AG08395 (cell line): ENCODE measurements around the gene VTI1A.
"Not testable (repeated sequence)": the region's sequence is repeated elsewhere in the genome, so short reads cannot be mapped to it uniquely, and the experiment has no call there.

Experiments
- DNase-seq: peaks from one replicate; pipeline ENCODE4 v3.0.0; 2012; ENCODE audit warnings: mixed read lengths, low spot score

The VTI1A gene

DNA sequence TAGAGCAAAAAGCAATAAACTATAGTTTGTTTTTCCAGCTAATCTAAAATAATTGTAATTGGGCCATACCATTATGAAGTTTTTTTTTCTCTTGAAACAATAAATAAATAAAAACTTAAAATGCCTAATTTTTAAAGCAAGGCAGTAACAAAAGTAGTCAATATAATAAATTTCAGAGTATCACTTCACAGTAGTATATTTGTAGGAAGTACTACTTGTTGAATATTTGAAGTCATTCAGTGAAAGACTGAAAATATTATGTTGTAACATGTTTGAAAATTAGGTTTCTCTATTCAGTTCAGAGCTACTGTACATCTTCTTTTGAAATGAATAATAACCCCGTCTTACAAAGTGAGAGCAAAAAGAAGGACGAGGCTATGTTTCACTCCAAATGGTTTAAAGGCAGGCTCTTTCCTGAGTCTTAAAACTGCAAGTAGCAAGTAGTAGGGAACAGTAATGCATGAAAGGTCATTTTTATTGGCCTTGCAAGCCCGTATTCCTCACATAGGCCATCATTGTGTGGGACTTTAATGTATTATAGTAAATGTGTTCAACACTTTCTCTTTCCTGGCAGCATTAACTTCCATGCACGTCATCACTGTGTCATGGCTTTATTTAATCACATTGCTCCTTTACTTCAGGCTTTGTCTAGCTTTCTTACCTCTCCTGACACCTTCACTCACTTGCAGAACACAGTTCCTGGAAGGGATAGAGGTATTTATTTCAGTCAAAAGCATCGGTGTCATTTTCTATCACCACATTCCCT, 141.4 kb downstream of the VTI1A start:
- DNase-seq, result no peak

DNA sequence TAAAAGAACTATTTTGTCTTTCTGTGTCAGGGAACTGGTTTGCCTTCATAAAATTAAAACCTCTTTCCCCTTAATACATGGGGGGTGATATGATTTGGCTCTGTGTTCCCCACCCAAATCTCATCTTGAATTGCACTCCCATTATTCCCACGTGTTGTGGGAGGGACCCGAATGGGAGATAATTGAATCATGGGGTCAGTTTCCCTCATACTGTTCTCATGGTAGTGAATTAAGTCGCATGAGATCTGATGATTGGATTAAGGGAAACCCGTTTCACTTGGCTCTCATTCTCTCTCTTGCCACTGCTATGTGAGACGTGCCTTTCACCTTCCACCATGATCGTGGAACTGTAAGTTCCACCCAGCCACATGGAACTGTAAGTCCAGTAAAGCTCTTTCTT, 142.1 kb downstream of the VTI1A start:
- no peak for DNase-seq

DNA sequence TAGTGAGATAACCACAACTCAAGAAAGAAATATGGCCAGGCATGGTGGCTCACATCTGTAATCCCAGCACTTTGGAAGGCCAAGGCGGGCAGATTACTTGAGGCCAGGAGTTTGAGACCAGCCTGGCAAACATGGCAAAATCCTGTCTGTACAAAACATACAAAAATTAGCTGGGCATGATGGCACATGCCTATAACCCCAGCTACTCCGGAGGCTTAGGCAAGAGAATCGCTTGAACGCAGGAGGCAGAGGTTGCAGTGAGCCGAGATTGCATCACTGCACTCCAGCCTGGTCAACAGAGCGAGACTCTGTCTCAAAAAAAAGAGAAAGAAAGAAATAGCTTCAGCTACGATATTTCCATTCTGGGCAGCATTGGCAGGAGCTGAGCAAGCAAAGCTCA, 143.8 kb downstream of the VTI1A start:
- DNase-seq, result not testable (repeated sequence)

DNA sequence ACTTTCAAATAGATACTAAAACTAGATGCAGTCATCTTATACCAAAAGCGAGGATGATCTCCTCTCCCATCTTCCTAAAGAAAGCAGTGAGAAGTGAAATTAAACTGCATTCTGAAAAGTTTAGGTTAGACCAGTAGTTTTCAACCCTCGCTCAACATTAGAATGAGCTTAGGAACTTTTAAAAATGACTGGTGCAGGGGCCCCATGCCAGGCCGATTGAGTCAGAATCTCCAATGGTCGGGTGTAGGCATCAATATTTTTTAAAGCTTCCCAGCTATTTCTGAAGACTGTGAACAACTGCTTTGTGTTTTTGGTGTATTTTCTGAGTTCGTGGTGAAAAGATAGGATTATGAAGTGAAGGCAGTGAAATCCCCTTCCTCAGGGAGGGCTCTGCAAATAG, 146.0 kb downstream of the VTI1A start:
- DNase-seq, result peak; percentile 7

DNA sequence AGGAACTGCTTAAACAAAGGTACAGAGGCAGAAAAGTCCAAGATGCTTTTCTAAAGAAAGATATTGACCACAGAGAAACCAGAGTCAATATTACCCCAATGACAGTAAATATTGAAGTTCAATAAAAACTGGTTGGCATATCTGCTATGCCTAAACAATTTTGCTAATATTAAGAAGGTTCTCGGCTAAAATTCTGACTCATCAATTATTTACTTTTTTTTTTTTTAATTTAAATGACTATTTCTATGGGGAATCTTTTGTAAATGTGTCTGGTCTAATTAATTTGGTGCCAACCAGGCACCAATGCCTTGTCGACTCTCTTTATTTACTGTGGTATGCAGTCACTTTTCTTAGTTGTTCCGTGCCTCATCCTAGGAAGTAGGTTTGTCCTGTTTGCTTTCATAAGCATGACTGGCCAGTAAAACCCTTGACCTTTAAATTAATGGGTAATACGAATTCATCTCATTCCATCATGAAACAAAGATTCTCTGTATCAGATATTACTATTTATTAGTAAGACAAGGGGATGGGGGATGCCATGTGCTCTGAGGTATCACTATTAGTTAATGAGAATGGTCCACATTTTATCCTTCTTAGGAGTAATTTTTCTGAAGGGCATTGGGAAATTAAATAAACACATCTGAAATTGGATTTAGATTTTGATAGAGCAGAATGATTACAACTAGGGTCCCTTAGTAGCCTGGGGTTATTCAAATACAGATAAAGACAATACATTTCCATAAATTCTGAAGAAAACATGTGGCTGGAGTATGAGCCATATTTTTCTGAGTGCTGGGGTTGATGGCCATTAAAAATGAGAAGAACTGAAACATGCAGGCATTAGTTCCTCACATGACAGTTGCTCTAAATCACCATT, 154.4 kb downstream of the VTI1A start:
- no peak for DNase-seq

DNA sequence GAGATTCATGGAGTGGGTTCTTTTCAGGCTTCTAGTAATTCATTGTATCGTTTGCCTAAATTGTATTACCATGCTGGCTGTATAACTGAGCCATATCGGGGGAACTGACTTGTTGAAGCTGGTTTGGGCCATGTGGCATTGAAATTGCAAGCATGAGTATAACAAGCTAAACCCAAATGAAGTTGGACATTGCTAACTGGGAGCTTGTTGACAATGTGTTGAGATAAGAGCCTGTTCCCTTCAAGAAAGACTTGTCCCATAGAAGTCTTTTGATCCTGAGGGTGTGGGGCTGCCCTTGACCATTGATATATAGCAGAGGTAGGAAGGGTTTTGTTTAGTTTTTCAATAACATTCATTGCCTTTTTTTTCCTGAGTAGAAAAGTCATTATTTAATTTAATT, 156.0 kb downstream of the VTI1A start:
- no peak for DNase-seq

DNA sequence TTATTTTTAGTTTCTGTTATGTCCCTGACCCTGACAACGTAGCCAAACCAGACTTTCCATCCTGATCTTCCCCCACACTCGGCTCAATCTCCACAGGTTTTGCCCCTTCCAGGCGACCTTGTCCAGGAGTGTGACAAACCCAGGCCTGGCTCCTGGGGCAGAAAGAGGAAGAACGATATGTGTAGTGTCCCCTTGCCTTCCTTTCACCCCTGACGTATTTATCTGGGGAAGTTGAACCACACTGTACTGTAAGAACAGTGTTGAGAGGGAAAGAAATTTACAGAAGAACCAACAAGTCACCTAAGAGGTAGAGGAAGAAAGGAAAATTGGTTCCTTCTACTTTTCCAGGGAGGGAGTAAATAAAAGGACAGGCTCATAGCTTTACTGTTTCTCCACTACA, 158.0 kb downstream of the VTI1A start:
- no peak for DNase-seq

GRCh38 chr10:112607506-112607905, 160.5 kb downstream of the VTI1A start:
- DNase-seq, result no peak

- no peak for DNase-seq
Measured at GRCh38 chr10:112613620-112614019, 166.6 kb downstream of the VTI1A start.

DNA sequence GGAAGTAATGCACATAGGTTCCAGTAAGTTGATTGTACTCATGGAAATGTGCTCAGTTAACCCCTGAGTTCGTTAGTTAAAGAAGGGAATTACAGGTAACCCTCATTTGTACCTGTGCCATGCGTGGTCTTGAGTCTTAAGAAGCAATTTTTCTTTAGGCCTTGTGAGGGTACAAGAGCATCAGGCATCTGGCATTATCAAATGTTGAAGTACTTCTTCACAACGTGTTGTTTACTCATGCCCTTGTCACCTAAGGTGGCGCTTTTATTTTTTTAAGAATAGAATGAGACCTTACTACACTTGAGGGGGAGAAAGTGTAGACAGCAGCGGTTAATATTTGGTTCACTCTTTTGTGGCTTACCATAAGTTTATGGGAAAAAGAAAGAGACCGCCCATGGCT, 167.1 kb downstream of the VTI1A start:
- no peak for DNase-seq

- DNase-seq, result no peak
Measured at GRCh38 chr10:112614586-112614985, 167.6 kb downstream of the VTI1A start.

GRCh38 chr10:112615269-112615668, 168.3 kb downstream of the VTI1A start:
- DNase-seq, result no peak

DNA sequence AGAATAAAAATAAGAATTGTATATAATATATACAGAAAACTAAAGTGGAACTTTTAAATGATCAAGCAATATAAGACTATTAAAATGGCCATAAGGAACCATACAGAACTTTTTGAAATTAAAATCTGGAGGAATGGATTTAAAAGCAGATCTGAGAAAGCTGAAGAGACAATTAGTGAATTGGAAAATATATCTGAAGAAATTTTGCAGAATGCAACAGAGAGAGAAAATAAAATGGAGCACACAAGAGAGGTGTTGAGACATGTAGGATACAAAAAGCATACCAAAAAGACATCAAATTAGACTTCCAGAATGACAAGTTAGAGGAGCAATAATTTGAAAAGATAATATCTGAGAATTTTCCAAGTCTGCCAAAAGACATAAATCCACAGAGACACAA, 169.6 kb downstream of the VTI1A start:
- no peak for DNase-seq

DNA sequence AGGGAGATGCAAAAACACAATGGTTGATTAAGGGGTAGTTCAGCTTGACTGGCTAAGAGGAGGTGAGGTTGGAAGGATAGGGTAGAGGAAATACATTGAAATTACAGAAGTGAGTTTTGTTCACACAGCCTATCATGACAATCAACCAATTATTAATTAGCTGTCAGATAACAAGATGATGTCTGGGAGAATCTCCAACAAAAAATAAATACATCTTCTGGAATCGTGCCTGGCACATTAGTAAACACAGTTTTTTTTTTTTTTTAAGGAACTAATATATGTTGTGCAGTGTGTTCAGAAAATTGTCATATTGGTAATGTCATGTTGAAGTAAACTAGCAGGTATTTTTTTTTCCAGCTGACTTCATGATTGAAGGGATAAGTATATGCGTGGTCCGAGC, 171.8 kb downstream of the VTI1A start:
- DNase-seq, result no peak

GRCh38 chr10:112619556-112619955, 172.5 kb downstream of the VTI1A start:
- DNase-seq, result no peak

GRCh38 chr10:112622786-112623185, 175.8 kb downstream of the VTI1A start:
- DNase-seq, result no peak

DNA sequence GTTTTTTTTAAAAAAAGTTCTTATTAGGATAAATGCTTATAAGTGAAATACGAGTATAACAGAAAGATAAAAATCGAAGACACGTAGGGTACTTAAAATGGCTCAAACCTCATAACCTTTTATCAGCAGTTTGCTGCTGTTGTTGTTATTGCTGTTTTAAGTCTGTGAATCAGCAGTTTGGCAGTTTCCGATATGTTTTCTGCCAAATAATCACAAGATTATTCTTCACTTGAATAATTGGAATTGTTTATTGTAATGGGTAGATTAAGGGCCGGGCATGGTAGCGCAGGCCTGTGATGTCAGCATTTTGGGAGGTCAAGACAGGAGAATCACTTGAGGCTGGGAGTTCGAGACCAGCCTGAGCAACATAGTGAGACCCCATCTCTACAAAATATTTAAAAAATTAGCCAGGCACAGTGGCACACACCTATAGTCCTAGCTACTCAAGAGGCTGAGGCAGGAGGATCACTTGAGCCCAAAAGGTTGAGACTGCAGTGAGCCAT, 177.6 kb downstream of the VTI1A start:
- DNase-seq, result no peak

DNA sequence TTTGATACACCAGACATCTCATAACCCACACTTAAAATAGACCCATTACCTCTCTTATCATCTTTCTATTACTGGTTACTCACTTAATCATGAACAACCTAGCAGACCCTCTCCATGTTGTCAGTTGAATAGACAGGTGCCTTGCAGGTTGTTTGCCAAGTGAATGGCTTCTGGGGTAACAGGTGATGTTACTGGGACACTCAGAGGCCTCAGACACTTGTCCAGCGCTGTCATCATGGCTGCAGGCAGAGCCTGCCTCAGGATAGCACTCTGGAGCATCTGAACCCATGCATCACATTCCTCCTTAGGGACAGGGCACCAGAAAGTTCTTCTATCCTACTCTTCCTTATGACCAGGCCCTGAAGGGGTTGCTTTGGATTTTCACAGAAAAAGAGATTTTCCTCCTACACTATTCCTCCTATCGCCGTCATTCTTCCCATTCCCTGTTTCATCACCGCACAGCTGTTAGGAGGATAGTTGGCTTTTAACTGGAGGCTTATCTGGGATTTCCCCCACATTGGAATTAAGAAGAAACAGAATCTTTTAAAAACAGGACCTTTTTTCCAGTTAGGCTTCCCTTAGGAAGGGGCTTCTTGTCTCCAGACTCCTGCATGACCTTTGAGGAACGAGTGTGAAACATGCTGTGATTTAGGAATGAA, 182.1 kb downstream of the VTI1A start:
- DNase-seq, result no peak

DNA sequence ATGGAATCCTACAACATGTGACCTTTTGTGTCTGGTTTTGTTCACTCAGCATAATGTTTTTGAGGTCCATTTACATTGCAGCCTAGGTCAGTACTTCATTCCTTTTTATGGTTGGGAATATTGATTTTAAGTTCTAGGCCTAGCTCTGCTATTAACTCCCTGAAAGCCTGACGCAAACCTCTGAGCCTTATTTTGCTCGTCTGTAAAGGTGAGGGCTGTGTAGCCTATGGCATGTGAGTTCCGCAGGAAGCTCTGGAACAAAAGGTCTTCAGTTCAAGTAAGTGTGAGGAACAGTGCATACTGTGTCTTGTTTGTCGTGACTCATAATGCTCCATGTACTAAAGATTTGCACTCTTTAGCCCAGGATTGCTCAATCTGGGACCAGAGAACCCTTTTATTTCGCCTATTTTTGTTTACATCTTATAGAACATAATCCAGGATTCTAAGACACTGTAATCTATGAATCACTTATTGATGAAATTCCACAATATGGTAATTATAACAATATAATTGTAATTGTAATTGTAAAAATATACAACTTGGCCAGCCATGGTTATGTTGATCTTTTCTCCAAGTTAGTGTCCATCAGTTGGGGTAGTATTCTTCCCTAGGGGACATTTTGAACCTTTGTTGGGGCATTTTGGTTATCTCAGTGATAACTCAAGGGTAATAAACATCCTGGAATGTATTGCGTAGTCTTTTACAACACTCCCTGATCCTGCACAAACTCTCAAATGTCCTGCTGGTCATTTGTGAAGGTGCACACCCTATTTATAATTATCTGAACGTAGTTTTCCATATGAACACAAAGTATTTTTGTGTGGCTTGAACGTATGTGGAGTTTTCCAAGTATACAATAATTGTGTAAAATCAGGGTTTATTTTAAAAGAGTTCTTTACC, 184.7 kb downstream of the VTI1A start:
- DNase-seq, result no peak

DNA sequence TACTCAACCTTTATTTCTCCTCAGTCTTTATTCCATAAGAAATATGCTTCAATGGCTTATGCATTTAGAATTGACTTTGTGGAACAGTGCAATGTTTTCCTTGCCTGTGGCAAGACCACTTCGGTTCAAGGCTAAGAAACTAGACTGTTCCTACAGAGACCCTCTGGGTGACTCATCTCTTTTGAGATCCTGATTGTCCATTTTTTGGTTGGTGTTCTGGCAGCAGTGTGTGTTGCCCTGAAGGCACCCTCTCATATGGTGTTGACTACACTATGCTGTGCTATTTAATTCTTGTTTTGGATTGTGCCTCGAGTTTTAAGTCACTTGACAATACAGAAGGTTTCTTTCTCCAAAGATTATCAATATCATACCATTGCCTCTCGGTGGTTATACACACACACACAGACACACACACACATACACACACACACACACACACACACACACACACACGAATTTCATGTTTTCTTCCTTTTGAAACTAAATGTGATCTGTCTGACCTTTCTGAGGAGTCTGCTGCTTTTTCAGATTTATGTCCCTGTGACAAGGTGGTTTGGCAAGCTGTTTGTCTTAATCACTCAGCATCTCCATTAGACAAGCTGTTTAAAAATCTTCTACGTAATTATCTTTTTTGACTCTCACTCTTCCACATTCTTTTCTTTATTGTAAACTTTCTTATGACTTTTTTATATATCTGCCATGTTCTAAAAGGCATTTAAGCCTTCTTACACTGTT, 187.2 kb downstream of the VTI1A start:
- no peak for DNase-seq

DNA sequence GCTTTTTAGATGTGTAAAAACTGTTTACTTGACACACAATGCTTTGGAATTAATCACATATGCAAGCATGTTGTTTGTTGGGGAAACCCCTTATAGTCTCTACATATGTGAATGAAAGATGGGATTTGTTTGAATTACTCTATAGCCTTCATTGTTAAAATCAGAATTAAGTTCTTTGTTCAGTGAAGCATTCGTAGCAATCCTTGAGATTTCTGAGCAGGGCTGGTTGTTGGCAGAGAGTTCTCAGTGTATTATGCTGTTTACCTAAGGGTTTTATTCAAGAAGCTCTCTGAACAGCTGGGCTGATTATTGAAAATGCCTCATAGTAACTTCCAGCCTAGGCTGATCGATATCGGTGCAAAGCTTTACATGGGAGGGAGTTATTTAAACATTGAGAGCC, 190.9 kb downstream of the VTI1A start:
- no peak for DNase-seq
